NT2/D1 (cell line): ENCODE results near the gene PEDS1.

Experiments
- SUZ12 ChIP-seq: IDR thresholded peaks from 2 replicates; pipeline ENCODE4 v1.6.1; 2011; ENCODE audit not compliant: insufficient read length, insufficient read depth; ENCODE audit errors: extremely low read depth
- ZNF274 ChIP-seq: IDR thresholded peaks from 2 replicates; pipeline ENCODE4 v1.6.1; 2011; ENCODE audit warnings: mild to moderate bottlenecking, low read depth, low read length

GRCh38 chr20:50174456-50174855 lies 20.9 kb upstream of the PEDS1 start:
- TF ChIP-seq SUZ12: no peak
- TF ChIP-seq ZNF274: no peak
